ENCODE data around the gene COBL.

DNA sequence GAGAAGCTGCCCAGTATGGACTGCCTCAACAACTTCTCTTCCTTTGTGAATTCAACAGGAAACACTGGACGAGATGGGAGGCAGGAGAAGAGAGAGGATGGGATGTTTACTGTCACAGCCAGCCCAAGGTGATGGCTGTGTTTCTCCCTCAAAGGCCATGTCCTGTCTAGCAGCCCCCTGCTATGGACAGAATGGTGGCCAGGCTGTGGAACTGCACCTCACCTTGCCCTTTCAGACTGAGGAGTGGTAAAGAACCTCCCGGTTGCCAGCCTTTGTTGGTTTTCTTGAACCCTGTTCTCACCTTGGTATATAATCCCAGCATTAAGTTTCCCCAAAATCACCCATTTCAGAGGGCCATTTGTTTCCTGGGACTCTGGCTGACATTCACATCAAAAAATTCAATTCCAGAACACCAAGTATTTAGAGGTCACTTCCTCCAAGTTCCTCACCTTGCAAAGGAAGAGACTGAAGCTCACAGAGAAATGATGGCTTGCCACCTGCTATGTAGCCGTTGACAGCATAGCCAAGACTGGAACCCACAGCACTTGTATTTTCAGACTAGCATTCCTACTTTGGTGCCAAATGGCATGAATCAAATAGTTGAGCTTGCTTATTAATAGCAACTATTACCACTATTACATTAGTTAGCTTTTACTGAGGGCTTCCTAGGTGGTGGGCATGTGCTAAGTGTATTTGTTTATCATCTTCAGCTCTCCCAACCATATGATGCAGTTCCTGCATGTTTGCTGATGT is 309.9 kb downstream of the COBL start:
- TF ChIP-seq POLR2A (IDR thresholded peaks at IDR 0.05): no peak
- TF ChIP-seq, protein P1, sequence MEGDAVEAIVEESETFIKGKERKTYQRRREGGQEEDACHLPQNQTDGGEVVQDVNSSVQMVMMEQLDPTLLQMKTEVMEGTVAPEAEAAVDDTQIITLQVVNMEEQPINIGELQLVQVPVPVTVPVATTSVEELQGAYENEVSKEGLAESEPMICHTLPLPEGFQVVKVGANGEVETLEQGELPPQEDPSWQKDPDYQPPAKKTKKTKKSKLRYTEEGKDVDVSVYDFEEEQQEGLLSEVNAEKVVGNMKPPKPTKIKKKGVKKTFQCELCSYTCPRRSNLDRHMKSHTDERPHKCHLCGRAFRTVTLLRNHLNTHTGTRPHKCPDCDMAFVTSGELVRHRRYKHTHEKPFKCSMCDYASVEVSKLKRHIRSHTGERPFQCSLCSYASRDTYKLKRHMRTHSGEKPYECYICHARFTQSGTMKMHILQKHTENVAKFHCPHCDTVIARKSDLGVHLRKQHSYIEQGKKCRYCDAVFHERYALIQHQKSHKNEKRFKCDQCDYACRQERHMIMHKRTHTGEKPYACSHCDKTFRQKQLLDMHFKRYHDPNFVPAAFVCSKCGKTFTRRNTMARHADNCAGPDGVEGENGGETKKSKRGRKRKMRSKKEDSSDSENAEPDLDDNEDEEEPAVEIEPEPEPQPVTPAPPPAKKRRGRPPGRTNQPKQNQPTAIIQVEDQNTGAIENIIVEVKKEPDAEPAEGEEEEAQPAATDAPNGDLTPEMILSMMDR (IDR thresholded peaks at IDR 0.05): no peak
- no peak for TF ChIP-seq POLR2AphosphoS5 (IDR thresholded peaks at IDR 0.05)
- no peak for TF ChIP-seq EP300 (IDR thresholded peaks at IDR 0.05; ENCODE audit: low read depth)

Data from transverse colon (tissue), 4 donors.